ENCODE results near the gene FMNL2. TPM values are rescaled to one million over a fixed set of nuclear protein-coding genes. Genes with fewer than 3 reads are reported as not detected.

The FMNL2 gene
- total RNA-seq, 1 experiment from 2014 or later, result 29.0 TPM

DNA sequence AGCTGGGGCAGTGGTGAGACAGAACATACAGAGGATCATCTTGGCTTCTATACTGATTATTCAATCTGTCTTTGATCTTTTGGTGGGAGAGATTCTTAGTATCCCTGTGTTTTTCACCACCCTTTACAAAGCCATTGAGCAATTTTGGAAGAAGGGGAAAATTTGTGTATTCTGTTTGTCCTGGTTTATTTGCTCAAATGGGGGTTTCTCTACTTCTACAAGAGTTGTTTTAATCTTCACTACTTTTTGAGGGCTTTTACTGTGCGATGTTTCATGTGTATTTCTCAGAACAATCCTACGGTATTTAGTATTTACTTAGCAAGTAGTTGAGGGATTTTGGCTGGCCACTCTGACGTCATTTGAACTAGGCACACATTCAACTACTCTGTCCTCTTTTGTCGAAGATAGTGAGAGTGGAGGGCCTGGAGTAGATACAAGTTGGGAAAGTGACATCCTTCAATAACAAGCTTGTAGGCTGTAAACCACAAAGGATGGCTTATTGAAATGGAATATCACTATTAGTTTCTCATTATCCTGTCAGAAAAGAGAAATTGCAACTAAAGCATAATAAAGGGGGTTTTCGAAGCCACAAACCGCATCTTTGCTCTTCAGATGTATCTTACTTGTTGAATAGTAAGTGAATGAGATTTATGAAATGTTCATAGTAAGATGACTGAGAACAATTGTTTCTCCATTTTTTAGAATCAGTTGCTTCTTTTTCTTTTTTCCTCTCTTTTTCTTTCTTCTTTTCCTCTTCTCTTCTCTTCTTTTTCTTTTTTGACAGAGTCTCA lies 24.8 kb downstream of the FMNL2 start:
- no TSS peak for BruUV-seq (replicated peaks)
- Histone ChIP-seq H3F3A (ENCODE audit: insufficient read depth, low read depth) (no peaks in the 10 kb centered on the region), H4K20me1 (ENCODE audit: insufficient read depth) (peaks cover 5% of the 10 kb centered on the region; the same call in 1 of the 2 replicates), H3K4me2 (no peak overlapping the region), H2AFZ (no peak overlapping the region), H3K4me3 (no peak overlapping the region), H3K27me3 (ENCODE audit: insufficient read depth, low read depth) (no peaks in the 10 kb centered on the region), H3K79me2 (ENCODE audit: low read depth) (peaks cover 71% of the 10 kb centered on the region), H3K36me3 (ENCODE audit: low read depth) (0 out of 2 replicates have a peak, but pooled peaks cover 3% of the 10 kb centered on the region), H3K9me3 (ENCODE audit: insufficient read depth, low read depth) (no peaks in the 10 kb centered on the region), H3K4me1 (replicated peaks; ENCODE audit: insufficient read depth) (no peaks in the 10 kb centered on the region), H3K27ac (no peak overlapping the region), H3K9me2 (ENCODE audit: insufficient read depth) (no peaks in the 10 kb centered on the region)
- DNase-seq, result no peak
- TF ChIP-seq, protein P1, sequence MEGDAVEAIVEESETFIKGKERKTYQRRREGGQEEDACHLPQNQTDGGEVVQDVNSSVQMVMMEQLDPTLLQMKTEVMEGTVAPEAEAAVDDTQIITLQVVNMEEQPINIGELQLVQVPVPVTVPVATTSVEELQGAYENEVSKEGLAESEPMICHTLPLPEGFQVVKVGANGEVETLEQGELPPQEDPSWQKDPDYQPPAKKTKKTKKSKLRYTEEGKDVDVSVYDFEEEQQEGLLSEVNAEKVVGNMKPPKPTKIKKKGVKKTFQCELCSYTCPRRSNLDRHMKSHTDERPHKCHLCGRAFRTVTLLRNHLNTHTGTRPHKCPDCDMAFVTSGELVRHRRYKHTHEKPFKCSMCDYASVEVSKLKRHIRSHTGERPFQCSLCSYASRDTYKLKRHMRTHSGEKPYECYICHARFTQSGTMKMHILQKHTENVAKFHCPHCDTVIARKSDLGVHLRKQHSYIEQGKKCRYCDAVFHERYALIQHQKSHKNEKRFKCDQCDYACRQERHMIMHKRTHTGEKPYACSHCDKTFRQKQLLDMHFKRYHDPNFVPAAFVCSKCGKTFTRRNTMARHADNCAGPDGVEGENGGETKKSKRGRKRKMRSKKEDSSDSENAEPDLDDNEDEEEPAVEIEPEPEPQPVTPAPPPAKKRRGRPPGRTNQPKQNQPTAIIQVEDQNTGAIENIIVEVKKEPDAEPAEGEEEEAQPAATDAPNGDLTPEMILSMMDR (conservative IDR thresholded peaks at IDR 0.05), result no peak
- TF ChIP-seq EZH2 (IDR thresholded peaks at IDR 0.05; ENCODE audit: low read depth), result no peak
- CTCF ChIA-PET, result interaction anchor here (0.6 kb wide), 1 partner anchor 1211 kb away, joined by 3 read pairs; no protein-coding TSS in a partner anchor
- POLR2A ChIA-PET (ENCODE audit: unreplicated experiment), result no interaction called here
- intact Hi-C loops (cut with micrococcal nuclease; ENCODE audit: unreplicated experiment), result no loop called here

DNA sequence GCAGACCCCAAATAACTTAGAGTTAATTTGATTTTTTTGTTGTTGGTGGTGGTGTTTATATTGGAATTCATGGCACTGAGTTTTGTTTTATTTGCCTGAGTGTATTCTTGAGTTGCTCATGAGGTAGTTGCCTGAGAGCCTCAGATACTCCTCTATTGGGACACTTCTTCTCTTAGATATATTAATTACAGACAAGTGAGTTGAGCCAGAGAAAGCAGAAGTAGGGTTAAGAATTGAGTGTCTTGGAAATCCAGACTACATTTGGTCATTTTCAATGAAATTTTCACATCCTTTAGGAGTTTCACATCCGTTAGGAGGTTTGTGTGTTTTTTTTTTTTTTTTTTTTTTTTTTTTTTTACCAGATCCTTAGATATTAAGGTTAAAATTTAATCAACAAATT lies 29.0 kb downstream of the FMNL2 start:
- BruUV-seq (replicated peaks), result no TSS peak
- POLR2A ChIA-PET (ENCODE audit: unreplicated experiment), result interaction anchor here (0.6 kb wide), 1 partner anchor 237 kb away, joined by 12 read pairs; no protein-coding TSS in a partner anchor
- H3K79me2 ChIP-seq (ENCODE audit: low read depth), result peaks cover 95% of the 10 kb centered on the region

DNA sequence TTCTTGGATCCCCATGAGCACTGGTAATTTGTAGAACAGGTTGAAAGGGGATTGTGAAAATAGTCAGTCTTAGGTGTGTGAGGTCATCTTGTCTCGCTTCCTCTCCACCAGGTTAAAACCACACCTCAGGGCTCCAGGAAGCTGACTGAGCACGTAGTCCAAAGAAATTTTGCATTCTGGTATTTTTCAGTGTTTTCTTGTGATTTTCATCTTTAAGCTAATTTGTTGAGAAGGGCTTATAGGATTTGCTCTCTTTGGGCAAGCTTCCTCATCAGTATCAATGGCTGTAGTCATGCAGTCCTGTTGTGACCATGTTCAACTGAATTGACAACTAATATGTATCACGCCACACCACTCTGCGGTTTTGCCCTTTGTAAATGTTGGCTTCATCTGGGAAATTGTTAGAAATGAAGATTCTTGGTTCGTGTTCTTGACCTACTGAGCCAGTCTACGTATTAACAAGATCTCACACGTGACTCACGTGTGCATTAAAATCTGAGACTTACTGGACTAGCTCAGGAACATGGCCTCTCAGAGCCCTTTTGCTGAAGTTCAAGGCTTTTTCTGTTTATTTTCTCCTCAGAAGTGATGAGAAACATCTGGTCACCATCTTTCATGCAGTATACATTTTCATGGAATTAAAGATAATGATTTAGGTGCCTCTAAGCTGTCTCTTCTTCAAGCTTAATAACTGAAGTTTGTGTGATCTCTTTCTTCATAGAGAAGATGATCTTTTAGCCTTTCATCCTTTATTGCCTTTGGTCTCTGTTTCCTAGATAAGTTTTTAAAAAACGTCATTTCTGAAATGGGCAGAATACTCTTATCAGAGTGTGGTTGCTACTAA lies 32.8 kb downstream of the FMNL2 start:
- H4K20me1 ChIP-seq (ENCODE audit: insufficient read depth), result no peaks in the 10 kb centered on the region; the same call in 1 of the 2 replicates
- H3K9me3 ChIP-seq (ENCODE audit: insufficient read depth, low read depth), result no peaks in the 10 kb centered on the region
- no peak overlapping the region for H3K4me3 ChIP-seq
- H3K79me2 ChIP-seq (ENCODE audit: low read depth), result peaks cover 93% of the 10 kb centered on the region
- H3K27me3 ChIP-seq (ENCODE audit: insufficient read depth, low read depth), result no peaks in the 10 kb centered on the region
- no peak for TF ChIP-seq EZH2 (IDR thresholded peaks at IDR 0.05; ENCODE audit: low read depth)
- TF ChIP-seq, protein P1 (conservative IDR thresholded peaks at IDR 0.05), result no peak
- intact Hi-C loops (cut with micrococcal nuclease; ENCODE audit: unreplicated experiment), result no loop called here
- DNase-seq, result no peak
- BruUV-seq (replicated peaks), result no TSS peak
- H3K36me3 ChIP-seq (ENCODE audit: low read depth), result 0 out of 2 replicates have a peak, but pooled peaks cover under 1% of the 10 kb centered on the region
- H3K9me2 ChIP-seq (ENCODE audit: insufficient read depth), result no peaks in the 10 kb centered on the region
- H3K27ac ChIP-seq, result no peak overlapping the region
- H3K4me1 ChIP-seq (replicated peaks; ENCODE audit: insufficient read depth), result 0 out of 2 replicates have a peak, but pooled peaks cover 5% of the 10 kb centered on the region
- H3K4me2 ChIP-seq, result no peak overlapping the region
- CTCF ChIA-PET, result interaction anchor here (0.8 kb wide), 1 partner anchor 267 kb away, joined by 7 read pairs; no protein-coding TSS in a partner anchor
- POLR2A ChIA-PET (ENCODE audit: unreplicated experiment), result no interaction called here
- no peaks in the 10 kb centered on the region for H3F3A ChIP-seq (ENCODE audit: insufficient read depth, low read depth)
- H2AFZ ChIP-seq, result no peak overlapping the region

More for the DNA sequence above, 29.0 kb downstream of the FMNL2 start:
- Histone ChIP-seq H3F3A (ENCODE audit: insufficient read depth, low read depth) (no peaks in the 10 kb centered on the region), H2AFZ (no peak overlapping the region), H3K4me2 (no peak overlapping the region), H3K9me2 (ENCODE audit: insufficient read depth) (no peaks in the 10 kb centered on the region), H3K27ac (no peak overlapping the region), H3K36me3 (ENCODE audit: low read depth) (0 out of 2 replicates have a peak, but pooled peaks cover 3% of the 10 kb centered on the region), H3K27me3 (ENCODE audit: insufficient read depth, low read depth) (no peaks in the 10 kb centered on the region), H3K4me3 (no peak overlapping the region), H3K9me3 (ENCODE audit: insufficient read depth, low read depth) (no peaks in the 10 kb centered on the region), H4K20me1 (ENCODE audit: insufficient read depth) (peaks cover 5% of the 10 kb centered on the region; the same call in 1 of the 2 replicates), H3K4me1 (replicated peaks; ENCODE audit: insufficient read depth) (no peaks in the 10 kb centered on the region)
- CTCF ChIA-PET, result no interaction called here
- no peak for DNase-seq
- intact Hi-C loops (cut with micrococcal nuclease; ENCODE audit: unreplicated experiment), result no loop called here
- TF ChIP-seq EZH2 (IDR thresholded peaks at IDR 0.05; ENCODE audit: low read depth), result no peak
- TF ChIP-seq, protein P1 (conservative IDR thresholded peaks at IDR 0.05), result no peak

Data from PC-9 (cell line).